DOHH2 (cell line): ENCODE measurements around the gene CDKN2AIPNL.

Experiments
- EZH2phosphoT487 ChIP-seq: fragments of 200-600 bp; sonication (generic); IDR thresholded peaks from 2 replicates; pipeline ENCODE4 v1.6.1; 2017; ENCODE audit warnings: borderline replicate concordance, mild to moderate bottlenecking, antibody characterized with exemption, low read length, moderate library complexity, mixed read lengths
- TF ChIP-seq, protein P1 (sequence below): fragments of 200-600 bp; sonication (generic); IDR thresholded peaks from one replicate; pipeline ENCODE4 v1.5.1; 2014; ENCODE audit warnings: antibody characterized with exemption, mild to moderate bottlenecking, low read depth, low read length; ENCODE audit not compliant: poor library complexity, severe bottlenecking

DNA sequence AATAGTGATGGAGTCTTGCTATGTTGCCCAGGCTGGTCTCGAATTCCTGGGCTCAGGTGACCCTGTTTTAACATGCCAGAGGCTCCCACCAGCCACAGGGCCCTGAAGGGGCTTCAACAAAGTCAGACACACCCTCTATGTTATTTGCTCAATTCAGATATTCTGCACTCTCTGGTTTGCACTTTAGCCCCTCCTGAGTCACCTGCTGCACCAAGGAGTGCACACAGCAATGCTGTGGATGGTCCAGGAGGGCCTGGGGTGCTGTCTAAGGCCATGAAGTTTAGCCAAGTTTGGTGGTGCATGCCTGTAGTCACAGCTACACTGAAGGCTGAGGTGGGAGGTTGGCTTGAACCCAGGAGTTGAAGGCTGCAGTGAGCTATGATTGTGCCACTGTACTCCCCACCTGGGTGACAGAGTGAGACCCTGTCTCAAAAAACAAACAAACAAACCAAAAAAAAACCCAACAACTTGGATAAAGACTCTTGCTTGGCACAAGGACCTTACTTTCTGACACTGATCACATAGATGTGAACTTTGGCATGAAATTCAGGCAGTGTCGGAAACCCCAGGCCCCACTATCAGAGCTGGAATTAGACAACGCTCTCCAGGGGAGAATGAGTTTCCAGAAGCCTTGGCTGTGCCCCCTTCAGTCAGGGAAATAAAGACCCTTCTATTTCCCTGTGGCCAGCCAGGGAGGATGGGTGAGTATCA is 39.7 kb upstream of the CDKN2AIPNL start:
- TF ChIP-seq, protein P1, sequence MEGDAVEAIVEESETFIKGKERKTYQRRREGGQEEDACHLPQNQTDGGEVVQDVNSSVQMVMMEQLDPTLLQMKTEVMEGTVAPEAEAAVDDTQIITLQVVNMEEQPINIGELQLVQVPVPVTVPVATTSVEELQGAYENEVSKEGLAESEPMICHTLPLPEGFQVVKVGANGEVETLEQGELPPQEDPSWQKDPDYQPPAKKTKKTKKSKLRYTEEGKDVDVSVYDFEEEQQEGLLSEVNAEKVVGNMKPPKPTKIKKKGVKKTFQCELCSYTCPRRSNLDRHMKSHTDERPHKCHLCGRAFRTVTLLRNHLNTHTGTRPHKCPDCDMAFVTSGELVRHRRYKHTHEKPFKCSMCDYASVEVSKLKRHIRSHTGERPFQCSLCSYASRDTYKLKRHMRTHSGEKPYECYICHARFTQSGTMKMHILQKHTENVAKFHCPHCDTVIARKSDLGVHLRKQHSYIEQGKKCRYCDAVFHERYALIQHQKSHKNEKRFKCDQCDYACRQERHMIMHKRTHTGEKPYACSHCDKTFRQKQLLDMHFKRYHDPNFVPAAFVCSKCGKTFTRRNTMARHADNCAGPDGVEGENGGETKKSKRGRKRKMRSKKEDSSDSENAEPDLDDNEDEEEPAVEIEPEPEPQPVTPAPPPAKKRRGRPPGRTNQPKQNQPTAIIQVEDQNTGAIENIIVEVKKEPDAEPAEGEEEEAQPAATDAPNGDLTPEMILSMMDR = no peak
- TF ChIP-seq EZH2phosphoT487 = no peak
